ENCODE data around the gene OR1I1.
"Not testable (repeated sequence)": the region's sequence is repeated elsewhere in the genome, so short reads cannot be mapped to it uniquely, and the experiment has no call there.

OR1I1 gene, protein sequence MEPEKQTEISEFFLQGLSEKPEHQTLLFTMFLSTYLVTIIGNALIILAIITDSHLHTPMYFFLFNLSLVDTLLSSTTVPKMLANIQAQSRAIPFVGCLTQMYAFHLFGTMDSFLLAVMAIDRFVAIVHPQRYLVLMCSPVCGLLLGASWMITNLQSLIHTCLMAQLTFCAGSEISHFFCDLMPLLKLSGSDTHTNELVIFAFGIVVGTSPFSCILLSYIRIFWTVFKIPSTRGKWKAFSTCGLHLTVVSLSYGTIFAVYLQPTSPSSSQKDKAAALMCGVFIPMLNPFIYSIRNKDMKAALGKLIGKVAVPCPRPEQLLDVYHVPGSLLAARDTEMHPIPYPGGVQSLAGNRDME

DNA sequence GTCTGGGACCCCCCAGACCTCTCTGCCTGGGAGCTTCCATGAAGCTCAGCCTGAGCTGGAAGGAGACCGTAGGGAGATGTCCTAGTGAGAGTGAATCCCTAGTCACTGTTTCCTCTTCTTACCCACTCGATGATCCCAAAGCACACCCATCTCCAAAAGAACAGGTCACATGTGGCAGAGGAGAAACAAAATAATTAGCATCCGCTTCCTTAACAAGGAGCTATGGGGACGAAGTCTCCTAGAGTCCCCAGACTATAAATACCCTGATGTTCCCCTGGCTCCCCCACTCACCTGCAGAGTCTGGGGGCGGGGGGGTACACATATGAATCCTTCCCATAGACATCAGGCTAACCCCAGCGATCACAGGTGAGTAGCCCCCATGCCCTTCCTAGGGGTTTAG is at the start of gene OR1I1:
Gene OR1I1, plus strand, starts transcription at position 301 of the 400 bp plus-strand sequence. CDS start 4,855 bp downstream, outside the sequence.
- no peak for DNase-seq (ENCODE audit: low spot score)

- no peak for DNase-seq (ENCODE audit: low spot score)
These were observed 46.2 kb upstream of the OR1I1 start for GRCh38 chr19:15035795-15036311.

DNA sequence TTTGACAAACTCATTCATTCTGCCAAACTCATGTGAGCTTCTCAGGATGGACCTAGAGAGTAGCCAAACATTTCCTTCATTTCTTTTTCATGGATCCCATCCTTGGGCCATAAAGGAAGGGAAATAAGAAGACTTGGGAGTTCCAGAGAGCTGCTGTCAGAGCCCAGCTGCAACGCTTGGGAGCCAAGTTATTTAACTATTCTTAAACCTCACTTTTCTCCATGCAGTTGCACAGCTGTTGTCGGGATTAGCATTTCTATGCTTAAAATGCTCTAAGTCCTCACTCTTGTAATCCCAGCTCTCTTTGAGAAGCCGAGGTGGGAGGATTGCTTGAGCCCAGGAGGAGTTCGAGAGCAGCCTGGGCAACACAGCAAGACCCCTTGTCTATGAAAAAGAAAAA is 44.4 kb upstream of the OR1I1 start:
- DNase-seq (ENCODE audit: low spot score): no peak

DNA sequence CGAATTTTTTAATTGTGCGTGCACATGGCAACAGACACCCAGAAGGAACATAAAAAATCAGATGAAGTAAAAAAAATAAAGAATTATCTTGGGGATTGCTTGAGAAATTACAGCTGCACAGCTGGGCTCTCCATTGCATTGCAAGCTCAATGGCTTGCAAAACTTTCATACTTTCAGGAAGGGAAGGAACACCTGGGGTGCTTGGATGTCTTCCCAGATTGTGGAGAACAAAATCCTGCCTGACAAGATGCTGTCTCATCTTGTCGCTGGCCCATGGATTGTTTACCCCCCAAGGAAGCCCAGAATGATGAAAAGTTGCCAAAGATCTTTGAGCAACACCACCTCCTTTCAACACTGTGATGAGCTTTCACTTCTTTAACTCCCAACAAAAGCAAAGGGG is 43.7 kb upstream of the OR1I1 start:
- no peak for DNase-seq (ENCODE audit: low spot score)

DNA sequence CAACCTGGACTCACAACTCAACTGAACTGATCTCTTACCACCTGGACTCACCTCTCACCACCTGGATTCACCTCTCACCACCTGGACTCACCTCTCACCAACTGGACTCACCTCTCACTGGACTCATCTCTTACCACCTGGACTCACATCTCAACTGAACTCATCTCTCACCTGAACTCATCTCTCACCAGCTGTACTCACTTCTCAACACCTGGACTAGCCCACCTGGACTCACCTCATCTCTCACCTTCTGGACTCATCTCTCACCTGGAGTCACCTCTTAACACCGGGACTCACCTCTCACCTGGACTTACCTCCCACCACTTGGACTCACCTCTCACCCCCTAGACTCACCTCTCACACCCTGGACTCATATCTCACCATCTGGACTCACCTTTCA is 40.0 kb upstream of the OR1I1 start:
- no peak for DNase-seq (ENCODE audit: low spot score)

DNA sequence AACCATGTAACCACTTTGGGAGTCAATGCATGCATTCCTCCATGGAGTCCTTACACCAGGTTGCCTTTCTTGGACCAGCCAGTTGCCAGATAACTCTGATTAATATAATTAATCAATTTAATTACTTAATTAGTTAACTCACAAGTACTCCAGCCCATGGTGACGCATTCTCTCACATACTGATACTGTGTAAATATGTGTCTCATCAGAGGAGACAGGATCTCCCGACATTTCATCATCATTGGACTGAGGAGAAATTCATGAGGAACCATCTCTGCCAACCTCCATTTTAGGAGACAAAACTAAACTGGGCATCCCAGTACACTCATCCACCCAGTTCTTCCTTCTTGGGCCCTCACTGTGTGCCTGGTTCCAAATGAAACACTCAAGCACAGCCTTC is 39.2 kb upstream of the OR1I1 start:
- DNase-seq (ENCODE audit: low spot score): no peak

GRCh38 chr19:15045506-15045905 is 36.5 kb upstream of the OR1I1 start:
- no peak for DNase-seq (ENCODE audit: low spot score)

GRCh38 chr19:15047680-15048079 is 34.3 kb upstream of the OR1I1 start:
- no peak for DNase-seq (ENCODE audit: low spot score)

GRCh38 chr19:15048128-15048527 is 33.9 kb upstream of the OR1I1 start:
- DNase-seq (ENCODE audit: low spot score): no peak

DNA sequence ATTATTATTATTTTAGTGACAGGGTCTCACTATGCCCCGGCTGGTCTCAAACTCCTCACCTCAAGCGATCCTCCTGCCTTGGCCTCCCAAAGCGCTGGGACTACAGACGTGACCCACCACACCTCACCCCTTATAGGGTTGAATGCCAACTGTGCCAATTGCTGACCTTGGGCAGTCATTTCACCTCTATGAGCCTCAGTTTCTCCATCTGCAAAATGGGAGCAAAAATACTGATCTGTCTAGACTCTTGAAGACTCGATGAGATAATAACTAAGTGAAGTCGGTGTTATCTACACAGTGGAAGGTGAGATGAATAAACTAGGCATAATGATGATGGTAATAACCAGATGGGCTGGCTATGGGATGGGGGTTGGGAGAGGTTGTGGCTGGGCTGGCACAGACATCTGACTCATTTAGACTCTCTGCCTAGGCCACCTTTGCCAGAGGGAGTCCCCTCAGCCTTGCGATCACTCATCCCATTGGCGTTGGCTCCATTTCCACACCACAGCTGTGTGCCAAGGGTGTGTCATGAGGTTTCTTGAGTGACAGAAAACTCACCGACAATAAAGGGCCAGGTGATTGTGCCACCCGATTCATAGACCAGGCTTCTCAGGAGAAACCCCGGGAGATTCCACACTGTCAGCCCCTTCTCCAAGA is 33.0 kb upstream of the OR1I1 start, which contains the start of gene CASP14:
Gene CASP14, plus strand, starts transcription at position 596 of the 657 bp plus-strand sequence. CDS start 2,772 bp downstream, outside the sequence.
- DNase-seq (ENCODE audit: low spot score): no peak

DNA sequence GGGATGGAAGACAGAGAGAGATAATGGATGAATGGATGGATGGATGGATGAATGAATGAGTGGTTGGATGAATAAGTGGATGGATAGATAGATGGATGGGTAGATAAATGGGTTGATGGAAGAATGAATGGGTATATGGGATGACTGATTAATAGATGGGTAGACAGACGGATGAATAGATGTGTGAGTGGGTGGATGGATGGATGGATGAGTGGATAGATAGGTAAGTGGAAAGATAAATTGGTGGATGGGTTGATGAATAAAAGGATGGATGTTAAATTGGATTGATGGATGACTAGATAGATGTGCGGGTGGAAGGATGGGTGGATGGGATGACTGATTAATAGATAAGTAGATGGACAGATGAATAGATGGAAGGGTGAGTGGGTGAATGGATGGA is 31.4 kb upstream of the OR1I1 start:
- no peak for DNase-seq (ENCODE audit: low spot score)

DNA sequence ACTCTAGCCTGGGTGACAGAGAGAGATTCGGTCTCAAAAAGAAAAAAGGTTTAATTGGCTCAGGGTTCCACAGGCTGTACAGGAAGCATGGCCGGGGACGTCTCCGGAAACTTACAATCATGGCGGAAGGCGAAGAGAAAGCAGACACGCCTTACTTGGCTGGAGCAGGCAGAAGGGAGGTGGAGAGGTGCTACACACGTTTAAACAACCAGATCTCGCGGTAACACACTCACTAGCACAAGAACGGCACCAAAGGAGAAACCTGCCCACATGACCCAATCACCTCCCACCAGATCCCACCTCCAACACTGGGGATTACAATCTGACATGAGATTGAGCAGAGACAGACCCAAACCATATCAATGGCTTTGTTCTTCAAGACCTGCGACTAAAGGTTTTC is 20.0 kb upstream of the OR1I1 start:
- no peak for DNase-seq (ENCODE audit: low spot score)

GRCh38 chr19:15070386-15070785 is 11.6 kb upstream of the OR1I1 start:
- DNase-seq (ENCODE audit: low spot score): not testable (repeated sequence)

GRCh38 chr19:15072930-15073647 is 8.9 kb upstream of the OR1I1 start:
- DNase-seq (ENCODE audit: low spot score): no peak

DNA sequence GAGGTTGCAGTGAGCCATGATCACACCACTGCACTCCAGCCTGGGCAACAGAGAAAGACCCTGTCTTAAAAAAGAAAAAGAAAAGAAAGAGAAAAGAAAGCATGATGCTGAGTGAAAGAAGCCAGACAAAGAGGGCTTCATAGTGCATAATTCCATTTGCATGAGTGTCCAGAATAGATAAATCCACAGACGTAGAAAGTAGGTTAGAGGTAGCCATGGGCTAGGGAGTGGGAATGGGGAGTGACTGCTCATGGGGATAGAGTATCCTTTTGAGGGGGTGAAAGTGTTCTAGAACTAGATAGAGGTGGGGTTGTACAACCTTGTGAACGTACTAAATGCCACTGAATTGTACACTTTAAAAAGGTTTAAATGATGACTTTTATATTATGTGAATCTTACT is 7.6 kb upstream of the OR1I1 start:
- no peak for DNase-seq (ENCODE audit: low spot score)

- no peak for DNase-seq (ENCODE audit: low spot score)
These were observed 6.2 kb upstream of the OR1I1 start for GRCh38 chr19:15075806-15076205.

DNA sequence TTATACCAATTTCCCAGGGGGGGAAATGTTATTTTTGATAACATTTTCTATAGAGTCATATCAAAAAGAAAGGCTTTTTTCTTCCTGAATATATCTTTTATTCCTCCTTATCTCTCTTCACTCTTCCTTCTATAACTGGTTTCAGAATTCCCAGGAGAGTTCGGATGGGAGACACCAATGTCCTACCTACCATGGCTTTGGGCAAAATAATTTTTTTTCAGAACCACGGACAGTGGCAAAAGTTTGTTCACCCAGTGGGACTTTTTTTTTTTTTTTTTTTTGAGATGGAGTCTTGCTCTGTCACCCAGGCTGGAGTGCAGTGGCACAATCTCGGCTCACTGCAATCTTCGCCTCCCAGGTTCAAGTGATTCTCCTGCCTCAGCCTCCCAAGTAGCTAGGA is 2.0 kb upstream of the OR1I1 start:
- not testable (repeated sequence) for DNase-seq (ENCODE audit: low spot score)

DNA sequence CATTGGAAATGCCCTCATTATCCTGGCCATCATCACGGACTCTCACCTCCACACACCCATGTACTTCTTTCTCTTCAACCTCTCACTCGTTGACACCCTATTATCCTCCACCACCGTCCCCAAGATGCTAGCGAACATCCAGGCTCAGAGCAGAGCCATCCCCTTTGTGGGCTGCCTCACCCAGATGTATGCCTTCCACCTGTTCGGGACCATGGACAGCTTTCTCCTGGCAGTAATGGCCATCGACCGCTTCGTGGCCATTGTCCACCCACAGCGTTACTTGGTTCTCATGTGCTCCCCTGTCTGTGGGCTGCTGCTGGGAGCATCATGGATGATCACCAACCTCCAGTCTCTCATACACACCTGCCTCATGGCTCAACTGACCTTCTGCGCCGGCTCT is 5.2 kb downstream of the OR1I1 start:
- DNase-seq (ENCODE audit: low spot score): no peak

DNA sequence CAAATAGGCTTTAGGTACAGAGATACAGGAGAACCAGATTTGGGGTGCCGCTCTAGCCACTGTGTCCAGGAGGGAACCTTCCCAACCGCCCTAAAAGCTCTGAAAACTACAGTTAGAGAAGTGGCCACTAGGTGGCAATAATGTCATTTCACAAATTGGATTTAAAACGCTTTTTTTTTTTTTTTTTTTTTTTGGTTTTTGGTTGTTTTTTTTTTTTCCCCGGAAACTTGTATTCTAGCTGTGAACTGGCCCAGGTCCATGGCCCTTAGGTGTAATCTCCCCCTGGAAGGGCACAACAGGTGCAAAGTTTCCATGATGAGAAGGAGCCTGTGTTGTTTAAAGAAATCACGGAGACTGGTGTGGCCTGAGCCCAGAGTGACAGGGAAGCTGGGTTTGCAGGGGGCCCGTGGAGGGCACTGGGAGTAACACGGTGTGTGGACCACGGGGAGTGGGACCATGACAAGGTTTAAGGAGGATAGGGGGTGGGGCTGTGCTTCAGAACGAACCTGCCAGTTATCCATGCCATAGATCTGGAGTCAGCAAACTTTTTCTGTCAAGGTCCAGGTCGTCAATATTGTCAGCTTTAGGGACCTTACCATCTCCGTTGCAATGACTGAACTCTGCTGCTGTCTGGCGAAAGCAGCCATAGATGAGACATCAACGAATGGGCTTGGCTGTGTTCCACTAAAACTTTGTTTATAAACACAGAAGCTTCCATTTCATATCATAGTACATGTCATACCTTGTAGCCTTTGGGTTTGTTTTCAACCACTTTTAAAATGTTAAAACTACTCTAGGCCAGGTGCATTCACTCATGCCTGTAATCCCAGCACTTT is 10.1 kb downstream of the OR1I1 start:
- DNase-seq (ENCODE audit: low spot score): peak; percentile 59

DNA sequence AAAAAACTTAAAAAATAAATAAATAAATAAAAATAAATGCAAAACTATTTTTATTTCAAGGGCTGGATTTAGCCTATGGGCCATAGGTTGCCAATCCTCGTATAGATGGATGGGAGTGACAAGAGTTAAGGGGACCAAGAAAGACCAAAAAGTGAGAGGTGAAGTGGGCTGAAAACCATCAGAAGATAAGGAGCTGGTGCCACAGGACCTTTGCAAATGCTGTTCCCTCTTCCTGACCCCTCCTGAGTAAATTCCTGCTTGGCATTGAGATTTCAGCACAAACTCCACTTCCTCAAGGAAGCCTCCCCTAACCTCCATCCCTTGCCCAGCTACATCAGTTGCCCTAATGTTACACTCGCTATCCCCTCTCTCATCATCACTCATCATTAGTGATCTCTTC is 11.0 kb downstream of the OR1I1 start:
- no peak for DNase-seq (ENCODE audit: low spot score)

DNA sequence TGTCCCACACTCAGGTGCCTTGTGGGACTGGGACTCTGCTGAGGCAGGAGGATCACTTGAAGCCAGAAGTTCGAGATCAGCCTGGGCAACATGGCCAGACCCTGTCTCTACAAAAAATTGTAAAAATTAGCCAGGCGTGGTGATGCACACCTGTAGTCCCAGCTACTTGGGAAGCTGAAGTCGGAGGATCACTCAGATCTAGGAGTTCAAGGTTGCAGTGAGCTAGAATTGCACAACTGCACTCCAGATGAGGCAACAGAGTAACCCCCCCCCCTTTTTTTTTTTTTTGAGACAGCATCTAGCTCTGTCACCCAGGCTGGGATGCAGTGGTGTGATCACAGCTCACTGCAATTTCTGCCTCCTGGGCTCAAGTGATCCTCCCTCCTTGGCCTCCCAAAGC is 14.2 kb downstream of the OR1I1 start:
- DNase-seq (ENCODE audit: low spot score): no peak

- DNase-seq (ENCODE audit: low spot score): not testable (repeated sequence)
These were observed 16.0 kb downstream of the OR1I1 start for GRCh38 chr19:15097980-15098379.

Data from AG20443 (cell line).